Measurements from ENCODE around the gene PNPLA3.

PNPLA3 gene

DNA sequence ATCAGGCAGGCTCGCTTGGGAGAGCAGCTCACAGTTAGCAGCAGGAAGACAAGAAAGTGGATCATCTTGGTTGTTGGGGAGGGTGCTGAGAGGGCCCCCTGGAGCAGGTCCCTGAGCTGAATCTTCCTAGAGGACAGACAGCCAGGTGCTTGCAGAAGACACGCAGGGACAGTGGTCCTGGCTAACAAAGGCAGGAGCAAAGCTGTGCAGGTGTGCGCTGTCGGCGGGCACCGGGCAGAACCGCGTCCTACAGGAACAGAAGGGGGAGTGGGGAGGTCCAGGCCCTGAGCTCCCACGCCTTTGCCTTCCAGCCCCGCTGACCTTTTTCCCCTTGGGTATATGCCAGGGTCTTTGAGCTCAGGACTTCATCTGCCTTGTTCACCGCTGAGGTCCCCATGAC, 70.4 kb downstream of the PNPLA3 start:
- no peak for DNase-seq (ENCODE audit: low spot score)

DNA sequence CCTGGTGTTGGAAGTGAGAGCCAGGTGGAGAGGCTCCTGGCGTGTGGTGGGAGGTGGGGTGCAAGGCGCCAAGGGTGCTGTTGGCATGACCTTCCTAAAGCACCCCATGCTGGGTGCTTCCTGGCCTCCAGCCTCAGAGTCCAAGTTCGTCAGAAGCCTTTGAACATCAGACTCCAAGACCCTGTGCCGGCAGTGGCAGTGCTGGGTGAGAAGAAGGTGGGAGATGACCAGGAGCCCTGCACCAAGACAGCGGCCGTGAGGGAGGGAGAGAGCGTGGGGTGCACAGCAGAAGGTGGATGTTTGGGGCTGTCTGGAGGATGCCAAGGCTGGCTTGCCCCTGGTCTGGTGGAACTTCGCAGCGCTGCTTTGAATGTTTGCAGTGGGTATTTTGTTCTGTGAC, 70.8 kb downstream of the PNPLA3 start:
- no peak for DNase-seq (ENCODE audit: low spot score)

DNA sequence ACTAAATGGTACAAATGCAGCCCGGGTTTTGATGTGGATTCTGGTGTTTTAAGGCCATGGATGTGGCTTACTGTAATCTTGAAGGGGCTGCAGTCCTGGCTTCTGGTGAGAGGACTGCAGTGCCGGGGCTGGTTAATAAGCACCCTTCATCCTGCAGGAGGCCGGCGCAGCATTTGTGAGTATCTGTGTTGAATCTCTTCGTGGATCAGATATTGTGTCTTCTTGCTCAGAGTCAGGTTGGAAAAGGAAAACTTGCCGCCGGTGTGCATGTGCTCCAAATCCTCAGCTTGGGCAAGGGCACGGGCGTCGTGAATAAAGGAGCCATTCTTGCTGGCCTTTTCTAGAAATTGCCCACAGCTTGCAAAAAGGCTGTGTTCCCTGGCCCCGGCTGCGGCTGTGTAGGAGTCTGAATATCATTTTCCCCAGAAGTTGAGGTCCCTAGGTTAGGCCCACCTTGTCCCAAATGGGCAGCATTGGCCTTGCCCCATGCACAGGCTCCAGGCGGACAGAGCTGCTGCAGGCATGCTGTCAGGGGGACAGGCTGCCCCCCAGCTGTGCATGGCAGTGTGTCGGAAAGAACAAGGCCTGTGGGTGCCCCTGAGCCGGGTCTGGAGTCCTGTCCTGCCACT, 71.6 kb downstream of the PNPLA3 start:
- no peak for DNase-seq (ENCODE audit: low spot score)

DNA sequence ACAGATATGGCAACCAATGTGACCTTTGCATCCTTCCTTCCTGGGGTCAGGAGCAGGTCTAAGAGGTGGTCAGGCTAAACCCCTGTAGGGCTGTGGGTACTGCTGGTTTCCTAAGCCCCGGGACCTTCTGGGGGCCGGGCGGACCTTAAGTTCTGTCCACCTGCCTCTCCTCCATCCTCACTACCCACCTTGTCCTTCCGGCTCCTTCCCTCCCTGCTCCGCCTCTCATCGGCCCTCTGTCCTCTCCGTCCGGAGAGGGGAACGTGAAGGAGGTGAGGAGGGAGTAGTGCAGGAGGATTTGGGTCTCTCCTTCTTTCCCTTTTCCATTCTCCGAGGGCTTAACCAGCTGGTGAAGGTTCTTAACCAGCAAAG, 72.2 kb downstream of the PNPLA3 start:
- DNase-seq (ENCODE audit: low spot score), result no peak

DNA sequence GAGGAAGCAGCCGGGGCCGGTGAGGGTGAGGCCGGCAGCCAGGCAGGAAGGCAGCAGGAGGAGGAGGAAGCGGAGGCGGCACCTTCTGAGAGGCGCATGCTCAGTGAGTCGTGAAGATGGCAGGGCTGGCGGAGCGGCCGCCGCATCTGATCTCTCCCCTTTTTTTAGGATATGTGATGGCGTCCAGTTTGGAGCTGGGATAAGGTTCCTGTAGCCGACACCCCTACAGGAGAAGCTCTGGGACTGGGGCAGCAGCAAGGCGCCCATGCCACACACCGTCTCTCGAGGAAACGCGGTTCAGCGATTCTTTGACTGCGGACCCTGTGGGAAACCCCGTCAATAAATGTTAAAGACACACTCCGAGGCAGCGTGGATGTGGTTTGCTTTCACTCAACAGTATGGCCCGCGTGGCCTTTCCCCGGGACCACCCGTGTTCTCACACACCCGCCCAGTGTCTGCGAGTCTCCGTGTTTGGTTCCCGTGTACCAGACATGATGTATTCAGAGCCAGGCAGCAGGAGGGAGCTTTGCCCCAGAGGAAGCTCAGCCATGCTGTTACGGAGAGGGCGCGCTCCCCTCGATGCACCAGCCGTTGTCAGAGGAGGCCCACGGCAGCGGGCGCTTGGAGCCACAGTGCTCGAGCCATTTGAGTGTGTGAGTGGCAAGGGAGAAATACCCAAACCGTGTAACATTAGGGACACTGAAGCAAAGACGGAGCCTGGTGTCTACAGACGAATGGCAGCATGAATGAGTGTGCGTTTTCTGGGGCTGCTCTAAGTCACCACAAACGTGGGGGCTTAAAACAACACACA, 72.8 kb downstream of the PNPLA3 start:
- DNase-seq (ENCODE audit: low spot score), result no peak

DNA sequence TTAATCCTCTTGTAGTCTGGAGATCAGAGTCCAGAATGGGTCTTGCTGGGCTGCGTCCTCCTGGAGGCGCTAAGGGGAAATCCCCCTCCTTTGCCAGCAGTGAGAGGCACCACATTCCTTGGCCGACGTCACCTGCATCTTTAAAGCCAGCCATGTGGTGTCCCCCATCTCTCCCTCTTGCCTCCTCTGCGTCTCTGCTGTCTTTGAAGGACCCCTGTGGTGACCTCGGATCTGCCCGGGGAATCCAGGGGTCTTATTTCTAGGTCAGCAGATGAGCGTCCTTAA, 73.3 kb downstream of the PNPLA3 start:
- no peak for DNase-seq (ENCODE audit: low spot score)

Data from globus pallidus (tissue), 1 donor.